NCI-H69 (cell line): Measurements from ENCODE around the gene CUL4B.
"Not testable (repeated sequence)": the region's sequence is repeated elsewhere in the genome, so short reads cannot be mapped to it uniquely, and the experiment has no call there.

Experiments used
- DNase-seq: peaks from one replicate; lab custom pipeline; 2025; lab: John Stamatoyannopoulos, UW

CUL4B gene

DNA sequence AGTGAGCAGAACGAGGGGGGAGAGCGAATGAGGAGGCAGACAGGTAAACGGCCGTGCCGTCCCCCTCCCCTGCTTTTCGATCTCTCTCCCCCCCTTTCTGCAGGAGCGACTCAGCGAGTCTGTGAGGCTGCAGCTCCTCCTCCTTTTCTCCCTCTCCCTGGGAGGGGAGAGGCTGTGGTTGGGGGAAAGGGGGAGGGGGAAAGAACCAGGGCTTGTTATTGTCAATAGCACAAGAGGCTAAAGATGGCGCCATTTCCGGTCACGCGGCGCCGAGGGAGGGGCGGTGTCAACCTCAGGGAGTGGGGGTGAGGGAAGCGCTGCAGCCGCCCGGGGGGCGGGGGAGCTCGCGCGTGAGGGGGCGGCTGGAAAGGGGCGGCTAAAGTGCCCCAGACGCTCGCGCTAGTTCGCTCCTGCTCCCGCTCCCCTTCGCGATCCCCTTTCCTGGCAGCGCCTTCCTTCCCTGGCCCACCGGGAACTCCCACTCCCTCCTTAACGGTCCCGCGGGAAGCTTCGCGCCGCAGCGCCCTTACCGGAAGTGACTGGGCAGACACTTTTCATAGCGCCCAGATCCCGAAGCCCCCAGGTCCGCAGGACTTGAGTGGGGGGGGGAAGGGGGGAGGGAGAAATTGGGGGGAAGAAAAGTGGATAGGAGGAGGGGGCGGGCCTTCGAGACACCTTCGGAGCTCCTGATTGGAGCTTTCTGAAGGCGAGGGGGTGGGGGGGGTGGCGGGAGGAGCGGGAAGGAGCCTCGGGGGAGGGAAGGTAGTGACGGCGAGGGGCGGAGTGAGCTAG, at the start of gene CUL4B:
CUL4B (minus strand) TSS at position 121 of the 792 bp plus-strand sequence. CDS start 324 bp downstream, outside the sequence.
- DNase-seq, result peak; percentile 96

DNA sequence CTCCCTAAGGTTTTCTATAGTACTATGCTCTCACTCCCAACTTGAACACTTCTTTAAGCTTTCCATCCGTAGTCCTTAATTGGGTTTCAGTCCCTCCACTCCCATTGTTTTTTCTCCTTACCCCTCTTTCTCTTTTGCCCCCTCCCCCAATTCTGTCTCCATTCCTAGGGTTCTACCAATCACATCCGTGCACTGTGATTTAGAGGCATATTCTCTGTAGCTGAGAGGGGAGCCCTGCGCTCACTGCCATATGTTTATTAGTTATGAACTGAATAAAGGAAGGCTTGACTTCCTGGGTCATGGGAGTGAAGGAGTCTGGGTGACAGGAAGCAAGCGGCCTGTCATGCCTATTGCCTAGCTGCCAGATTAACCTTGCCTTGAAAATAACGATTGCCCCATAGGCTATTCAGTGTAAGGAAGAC, 43.6 kb upstream of the CUL4B start:
- peak; percentile 73 for DNase-seq

DNA sequence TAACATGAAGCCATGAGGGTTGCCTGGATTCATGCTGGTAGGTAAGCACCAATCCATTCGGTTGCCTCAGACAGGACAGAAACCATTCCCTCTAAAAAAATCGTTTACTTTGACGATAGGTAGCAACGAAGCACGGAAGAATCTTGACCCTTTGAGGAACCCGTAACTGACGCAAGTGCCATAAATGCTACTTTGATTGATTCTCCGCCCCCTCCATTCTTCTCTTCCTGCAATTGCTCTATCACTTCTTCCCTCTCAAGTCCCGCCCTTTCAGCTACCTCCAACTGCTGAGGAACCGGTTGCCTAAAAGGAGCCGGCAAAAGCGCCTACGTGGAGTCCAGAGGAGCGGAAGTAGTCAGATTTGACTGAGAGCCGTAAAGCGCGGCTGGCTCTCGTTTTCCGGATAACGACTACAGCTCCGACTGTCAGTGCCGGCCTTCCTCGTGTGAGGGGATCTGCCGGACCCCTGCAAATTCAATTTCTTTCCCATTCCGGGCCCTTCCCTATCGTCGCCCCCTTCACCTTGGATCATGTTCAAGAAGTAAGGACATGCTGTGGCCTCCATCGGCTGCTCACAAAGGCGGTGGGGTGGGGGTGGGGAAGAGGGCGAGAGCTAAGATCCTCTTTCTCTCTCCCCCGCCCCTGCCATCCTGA, 43.1 kb upstream of the CUL4B start, which contains the start of gene MCTS1:
MCTS1 (plus strand) TSS at position 395 of the 654 bp plus-strand sequence; CDS start at position 531, 136 bp downstream.
- DNase-seq, result peak; percentile 97

DNA sequence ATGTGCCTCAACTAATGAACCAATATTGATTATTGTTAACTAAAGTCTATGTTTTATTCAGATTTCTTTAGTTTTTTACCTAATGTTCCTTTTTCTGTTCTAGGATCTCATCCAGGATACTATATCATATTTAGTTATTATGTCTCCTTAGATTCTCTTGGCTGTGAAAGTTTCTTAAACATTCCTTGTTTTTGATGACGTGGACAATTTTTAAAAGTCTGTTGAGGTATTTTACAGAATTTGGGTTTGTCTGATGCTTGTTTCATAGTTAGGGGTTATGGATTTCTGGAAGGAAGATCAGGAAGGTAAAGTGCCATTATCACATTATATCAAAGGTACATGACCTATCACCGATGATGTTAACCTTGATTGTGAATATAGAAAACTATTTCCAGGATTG, 24.9 kb upstream of the CUL4B start:
- no peak for DNase-seq

DNA sequence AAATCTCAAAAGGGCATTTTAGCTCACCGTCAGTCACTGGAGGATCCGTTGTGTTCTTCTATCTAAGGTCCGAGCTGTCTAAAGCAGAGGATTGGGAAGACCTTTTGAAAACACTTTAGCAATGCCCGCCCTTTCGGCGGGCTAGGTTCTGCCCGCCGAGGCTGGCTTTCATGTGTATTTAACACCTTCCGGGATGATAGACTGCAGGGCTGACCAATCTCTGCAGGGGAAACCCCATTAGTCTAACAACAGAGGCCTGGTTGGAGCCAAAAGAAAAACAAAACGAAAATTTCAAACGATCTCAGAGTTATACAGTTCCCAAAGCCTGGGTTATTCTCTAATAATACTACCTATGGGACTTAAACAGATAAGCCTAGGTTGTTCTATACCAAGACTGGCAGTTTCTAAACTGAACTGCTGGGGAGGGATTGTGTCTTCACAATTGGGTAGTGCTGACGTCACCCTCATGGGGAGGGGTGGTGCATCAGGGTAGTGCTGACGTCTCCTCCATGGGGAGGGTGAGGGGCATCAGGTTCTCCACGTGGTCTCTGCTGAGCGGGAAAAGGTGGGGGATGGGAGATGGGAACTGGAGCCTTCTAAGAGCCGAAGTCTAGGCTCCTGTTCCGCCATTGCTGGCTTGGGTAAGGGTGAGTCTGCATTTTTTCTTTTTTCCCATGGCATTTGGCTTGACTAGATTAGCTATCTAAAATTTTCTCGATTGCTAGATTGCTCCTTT, 14.8 kb upstream of the CUL4B start:
- DNase-seq, result no peak

DNA sequence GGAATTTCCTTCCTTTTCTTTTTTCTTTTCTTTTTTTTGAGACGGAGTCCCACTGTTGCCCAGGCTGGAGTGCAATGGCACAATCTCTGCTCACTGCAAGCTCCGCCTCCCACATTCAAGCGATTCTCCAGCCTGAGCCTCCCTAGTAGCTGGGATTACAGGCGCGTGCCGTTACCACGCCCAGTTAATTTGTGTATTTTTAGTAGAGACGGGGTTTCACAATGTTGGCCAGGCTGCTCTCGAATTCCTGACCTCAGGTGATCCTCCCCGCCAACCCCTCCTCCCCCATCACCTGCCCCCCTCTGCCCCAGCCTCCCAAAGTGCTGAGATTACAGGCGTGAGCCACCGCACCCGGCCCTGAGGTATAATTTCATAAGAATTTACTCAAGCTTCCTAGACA, 13.0 kb upstream of the CUL4B start:
- DNase-seq, result not testable (repeated sequence)

DNA sequence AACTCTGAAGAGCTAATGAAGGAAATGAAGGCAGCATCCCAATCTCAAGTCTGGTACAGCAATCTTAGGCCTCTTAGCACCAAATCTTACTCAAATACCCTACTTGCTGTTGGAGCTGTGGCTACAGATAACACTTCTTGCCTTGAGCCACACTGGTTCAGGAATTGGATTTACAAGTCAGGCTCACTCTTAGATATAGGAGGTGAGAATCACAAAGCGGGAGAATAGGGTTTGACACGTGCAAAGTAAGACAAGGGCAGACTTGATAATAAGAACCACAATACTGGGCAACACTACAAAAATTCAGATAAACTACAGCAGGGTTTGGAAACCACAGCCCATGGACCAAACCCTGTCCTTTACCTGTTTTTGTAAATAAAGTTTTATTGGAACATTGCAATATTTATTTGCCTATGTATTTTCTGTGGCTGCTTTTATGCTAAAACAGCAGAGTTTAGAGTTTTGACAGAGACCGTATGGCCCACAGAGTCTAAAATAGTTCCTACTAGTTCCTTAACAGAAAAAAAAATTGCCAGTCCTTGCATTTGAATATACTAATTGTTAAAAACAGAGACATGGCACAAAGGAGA, 9.3 kb upstream of the CUL4B start:
- no peak for DNase-seq

DNA sequence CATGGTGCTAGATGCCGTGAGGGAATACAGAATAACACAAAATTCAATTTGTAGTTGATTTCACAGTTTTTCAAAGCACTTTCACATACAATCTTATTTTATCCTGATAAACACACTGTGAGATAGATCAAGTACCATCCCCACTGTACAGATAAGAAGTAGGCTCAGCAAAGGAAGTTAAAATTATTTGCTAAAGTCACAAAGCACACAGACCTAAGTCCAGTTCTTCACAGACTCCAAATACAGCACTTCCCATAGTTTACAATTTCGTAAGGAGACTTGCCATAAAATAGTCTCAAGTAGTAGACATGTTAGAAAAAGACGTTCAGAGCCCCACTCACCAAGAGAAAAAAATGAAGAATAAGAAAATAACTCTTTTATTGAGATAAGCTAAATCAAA, 7.8 kb upstream of the CUL4B start:
- no peak for DNase-seq

DNA sequence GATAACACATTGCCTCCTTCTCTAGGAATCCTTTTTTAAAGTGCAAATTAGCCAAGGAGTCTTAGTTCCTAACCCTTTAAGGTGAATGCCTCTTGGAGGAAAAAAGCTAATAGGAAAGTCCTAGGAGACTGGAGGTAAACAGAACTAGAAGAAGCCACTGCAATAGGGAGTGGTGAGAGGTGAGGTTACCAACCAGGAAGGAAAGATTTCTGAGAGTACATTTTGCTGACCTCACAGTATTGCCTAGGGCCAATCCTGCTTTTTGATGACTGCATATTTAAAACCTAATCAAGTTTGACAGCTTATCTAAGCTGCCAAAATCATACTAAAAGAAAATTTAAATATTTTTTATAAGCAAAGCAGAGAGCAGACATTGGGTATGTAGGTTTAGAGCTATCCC, 7.3 kb upstream of the CUL4B start:
- DNase-seq, result no peak

DNA sequence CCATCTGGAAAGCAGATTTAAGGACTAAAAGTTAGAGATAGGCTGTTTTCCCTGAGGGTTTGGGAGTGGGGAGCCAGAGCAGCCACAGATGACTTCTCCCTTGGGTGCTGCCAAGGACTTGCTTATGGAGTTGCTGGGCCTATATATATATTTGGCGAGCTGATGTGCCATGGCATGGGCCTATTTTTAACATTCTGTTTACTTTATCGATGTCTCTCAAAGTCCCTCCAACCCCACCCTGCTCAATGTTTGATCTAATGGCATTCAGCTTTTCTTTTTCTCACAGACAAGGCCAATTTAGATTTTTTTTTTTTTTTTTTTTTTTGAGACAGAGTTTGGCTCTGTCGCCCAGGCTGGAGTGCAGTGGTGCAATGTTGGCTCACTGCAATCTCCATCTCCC, 6.1 kb upstream of the CUL4B start:
- no peak for DNase-seq

DNA sequence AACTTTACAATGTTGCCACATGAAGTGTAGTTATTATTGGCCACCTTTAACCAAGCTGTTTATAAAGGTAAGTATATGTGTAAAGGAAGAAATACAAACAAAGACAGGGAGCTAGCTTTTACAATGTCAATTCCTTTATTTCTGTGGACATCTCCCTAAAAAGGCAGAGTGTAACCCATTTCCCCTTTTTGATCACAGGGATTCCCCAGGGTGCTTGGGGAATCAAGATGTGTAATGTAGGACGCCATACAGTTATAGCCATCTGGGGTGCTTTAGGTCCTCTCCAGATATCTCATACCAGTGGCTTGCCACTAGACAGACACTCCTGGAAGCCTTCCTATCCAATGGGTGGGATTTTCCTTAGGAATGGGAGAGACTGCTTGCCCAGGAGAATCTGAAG, 4.2 kb upstream of the CUL4B start:
- DNase-seq, result no peak

DNA sequence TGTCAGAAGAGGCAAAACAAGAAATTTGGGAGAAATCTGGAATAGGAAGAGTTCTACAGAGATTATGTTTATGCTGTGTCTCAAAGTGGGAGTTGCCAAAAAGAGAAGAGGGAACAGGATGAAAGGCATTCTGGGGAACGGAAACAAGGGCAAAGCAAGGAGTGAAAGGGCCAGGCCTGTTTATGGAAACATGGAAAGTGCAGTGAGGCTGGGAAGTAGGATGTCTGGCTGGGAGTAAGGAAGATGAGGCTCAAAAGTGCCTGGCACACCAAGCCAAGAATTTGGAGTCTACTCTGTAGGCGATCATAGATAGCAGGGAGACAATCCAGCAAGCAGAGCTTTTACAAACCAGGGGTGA, 1.8 kb upstream of the CUL4B start:
- DNase-seq, result no peak

DNA sequence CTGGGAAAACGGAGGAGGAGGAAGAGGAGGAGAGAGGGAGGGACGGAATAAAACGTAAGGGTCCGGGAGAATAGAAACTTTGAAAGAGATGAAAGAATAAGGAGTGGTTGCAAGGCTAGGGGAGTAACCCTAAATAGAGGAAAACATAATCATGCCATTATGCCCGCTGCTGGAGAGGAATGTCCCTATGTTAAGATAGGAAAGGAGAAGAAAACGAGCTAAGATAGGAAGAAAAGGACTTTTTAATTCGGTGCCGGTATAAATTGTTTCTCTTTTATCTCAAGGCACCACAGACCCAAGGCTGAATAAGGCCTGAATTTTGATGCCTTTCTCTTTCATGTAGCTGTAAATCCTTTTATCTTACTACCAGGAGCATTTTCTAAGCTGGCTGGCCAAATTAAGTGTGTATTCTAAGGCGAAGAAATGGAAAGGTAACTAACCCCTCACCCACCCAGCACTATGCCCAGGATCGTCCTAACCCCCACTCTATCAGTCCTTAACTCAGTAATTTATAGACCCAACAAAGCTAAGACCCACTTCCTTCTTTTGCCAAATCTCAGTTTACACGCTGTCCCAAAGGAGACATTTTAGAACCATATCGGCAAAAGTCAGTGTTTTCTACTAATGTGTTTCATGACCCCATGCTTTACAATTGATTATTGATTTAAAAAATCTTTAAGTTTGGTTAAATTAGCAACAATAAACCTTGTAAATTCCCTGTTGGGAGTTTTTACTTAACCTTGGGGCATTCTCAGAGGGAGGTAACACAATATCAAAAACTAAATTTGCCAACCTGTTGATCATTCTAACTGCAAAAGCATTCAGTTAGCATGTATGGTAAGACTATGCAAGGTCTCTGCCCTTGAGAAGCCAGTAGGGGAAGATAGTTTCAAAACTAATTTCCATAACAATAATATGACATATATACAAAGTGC, 1.1 kb upstream of the CUL4B start:
- DNase-seq, result no peak

DNA sequence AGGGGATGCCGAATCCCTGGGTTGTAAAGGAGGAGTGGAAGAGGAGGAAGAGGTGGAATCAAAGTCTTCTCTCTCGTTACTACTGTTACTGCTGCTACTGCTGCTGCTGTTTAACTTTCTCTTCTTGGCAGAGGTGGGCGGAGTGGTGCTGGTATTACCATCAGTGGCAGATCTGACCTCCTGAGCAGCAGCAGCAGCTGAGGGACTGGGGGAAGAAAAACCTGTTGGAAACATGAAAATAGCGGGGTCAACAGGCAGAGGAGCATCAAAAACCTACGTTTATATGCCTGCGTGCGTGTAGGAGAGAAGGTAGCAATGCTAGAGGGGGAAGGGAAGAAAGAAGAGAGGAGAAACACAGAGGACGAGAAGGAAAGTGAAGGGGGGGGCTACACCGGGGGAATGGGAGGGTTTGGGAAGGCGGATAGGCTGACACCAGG, 339 bp downstream of the CUL4B start:
- peak; percentile 80 for DNase-seq

DNA sequence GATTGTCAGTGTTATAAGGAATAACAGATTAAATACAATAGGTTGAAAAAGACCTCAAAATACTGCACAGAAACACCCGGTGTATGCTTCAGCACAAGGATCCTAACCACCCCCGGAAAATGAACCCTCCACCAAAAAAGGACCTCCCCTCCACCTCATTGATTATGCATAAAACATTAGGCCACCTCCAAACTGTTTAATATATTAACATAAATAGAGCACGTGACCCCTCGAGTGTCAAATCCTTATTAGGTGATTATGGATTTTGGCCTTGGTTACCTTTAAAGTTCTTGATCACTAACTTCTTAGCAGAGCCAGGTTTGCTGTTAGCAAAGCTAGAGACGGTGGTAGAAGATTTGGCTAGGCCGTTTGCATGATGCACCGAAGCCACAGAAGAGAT, 958 bp downstream of the CUL4B start:
- peak; percentile 24 for DNase-seq

DNA sequence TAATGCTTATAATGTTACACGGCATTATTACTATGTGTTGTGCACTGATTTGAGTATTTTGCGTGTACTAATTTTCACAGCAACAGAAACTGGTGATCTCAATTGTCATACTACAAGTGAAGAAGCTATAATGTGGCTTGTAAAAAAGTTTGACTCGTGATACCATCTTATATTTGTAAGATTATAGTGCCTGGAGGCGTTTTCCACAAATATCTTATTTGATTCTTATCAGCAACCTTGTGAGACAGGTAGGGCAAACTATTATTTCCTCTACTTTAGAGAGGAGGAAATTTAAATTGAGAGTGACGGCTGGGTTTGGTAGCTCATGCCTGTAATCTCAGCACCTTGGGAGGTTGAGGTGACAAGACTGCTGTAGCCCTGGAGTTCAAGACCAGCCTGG, 4.5 kb downstream of the CUL4B start:
- DNase-seq, result no peak

DNA sequence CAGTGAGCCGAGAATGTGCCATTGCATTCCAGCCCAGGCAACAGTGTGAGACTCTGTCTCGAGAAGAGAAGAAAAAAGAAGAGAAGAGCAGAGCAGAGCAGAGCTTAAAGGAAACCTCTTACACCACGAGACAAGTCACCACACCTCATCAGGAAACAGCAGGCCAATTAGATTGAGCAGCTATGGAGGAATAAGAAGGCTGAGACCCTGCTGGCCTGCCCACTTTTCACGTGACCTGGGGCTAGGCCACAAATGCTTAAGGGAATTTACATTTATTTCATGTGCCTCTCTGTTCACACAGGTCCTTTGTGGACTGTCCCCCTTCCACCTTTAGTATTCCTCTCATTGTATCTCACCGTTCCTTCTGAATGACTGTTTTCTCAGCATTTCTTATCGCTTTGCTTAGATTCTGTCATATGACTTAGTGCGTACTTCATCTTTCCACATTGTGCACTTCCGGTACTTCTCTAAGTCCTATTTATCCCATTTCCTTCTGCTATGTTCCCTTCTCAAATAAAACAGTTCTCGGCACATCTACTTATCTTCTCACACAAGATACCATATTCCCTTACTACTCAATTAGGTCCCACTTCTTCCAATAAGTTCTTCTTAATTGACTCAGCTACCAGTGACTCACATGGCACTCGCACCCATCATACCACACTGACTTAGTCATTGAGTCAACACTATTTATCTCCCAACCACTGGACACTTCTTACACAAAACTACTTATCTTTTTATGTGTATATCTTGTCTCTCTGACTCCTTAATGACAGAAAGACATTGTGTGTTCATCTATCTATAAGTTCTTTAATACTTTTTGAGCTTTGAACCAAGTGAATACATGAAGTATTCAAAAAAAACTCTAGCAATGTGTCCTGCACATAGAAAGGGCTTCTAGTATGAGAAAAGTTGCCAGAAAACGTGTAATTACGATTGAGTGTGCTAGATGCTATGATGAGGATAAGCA, 11.0 kb downstream of the CUL4B start:
- no peak for DNase-seq

DNA sequence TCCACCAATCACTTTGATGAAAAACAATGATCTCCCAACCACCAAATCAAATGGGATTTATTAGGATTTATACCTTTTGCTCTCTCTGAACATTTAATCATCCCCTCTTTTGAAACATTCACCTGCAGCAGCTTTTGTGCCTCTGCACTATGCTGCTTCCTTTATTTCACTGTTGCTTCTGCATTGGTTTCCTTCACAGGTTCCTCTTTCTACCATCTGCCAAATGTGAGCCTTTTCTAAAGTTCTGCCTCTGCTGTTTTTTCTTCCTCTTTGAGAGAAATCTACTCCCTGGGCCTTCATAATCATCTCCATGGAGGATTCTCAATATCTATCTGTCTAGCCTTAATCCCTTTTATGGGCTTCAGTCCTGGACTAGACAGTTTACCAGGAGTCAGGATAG, 24.7 kb downstream of the CUL4B start:
- no peak for DNase-seq

DNA sequence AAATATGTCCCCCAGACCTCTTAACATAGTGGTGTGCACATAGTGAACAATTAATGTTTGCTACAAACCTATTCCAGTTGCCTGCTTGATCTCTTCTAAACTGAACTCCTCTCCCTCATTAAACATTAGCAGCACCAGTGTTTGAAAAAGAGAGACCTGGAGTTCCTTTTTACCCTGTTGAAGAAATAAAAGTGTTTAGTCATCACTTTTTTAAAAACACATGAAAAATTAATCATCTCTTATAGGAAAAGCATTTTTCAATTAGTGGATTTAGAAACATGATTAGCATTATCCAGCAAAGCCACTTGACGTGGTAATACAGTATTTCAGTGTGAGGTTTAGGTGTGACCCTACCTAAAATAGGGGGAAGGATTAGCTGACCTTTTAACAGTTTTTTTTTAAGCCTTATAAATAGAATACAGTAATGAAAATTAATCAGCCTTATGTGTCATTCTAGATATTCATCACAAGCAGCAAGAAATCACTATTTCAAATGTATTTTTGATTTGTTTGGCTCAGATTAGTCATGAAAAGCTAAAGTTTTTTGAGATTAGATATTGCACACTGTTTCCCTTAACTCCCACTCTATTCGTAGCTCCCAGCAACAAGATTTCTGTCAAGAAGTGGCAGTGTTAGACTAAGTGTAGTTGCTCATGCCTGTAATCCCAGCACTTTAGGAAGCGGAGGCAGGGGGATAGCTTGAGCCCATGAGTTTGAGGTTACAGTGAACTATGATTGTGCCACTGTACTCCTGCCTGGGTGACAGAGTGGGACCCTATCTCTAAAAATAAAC, 26.2 kb downstream of the CUL4B start:
- no peak for DNase-seq
